Measurements from ENCODE around the gene ABCA2.

- TF ChIP-seq CTCF (IDR thresholded peaks at IDR 0.05) (no peak), POLR2AphosphoS5 (IDR thresholded peaks at IDR 0.05; ENCODE audit: low read depth, low read length) (no peak), REST (IDR thresholded peaks at IDR 0.05; ENCODE audit: insufficient read depth in 1 of 2, low read depth in 2 of 2, low read length in 1 of 2) (no peak)
These were observed 33.2 kb downstream of the ABCA2 start for GRCh38 chr9:136994888-136995230.
